Esophagus squamous epithelium (tissue), 5 donors: ENCODE measurements around the gene NUDT16. TPM values are rescaled to one million over a fixed set of nuclear protein-coding genes. Genes with fewer than 3 reads are reported as not detected.
A peak's percentile ranks its signal among the peaks of the same experiment; 100 is the strongest.
"Not testable (repeated sequence)": the region's sequence is repeated elsewhere in the genome, so short reads cannot be mapped to it uniquely, and the experiment has no call there.

Experiments
- DNase-seq: peaks from one replicate; lab custom pipeline; 2025; lab: John Stamatoyannopoulos, UW
- H3K27ac ChIP-seq, 4 donors: fragments of 200-600 bp; sonication (generic); one replicate each; pipeline ENCODE4 v1.5.1; 2016 to 2019; ENCODE audit warnings: mild to moderate bottlenecking in 1 of 4
- H3K27me3 ChIP-seq, 4 donors: fragments of 200-600 bp; sonication (generic); 1 replicate in 3 of 4; 2 replicates in 1 of 4; pipeline versions ENCODE4 v1.5.1 to v1.6.0; 2017 to 2021; ENCODE audit warnings: antibody characterized with exemption in 1 of 4
- H3K36me3 ChIP-seq, 3 donors: fragments of 200-600 bp; sonication (generic); one replicate each; pipeline ENCODE4 v1.5.1; 2016 to 2019
- H3K4me1 ChIP-seq, 3 donors: fragments of 200-600 bp; sonication (generic); one replicate each; pipeline ENCODE4 v1.5.1; 2017 to 2019
- H3K4me3 ChIP-seq, 4 donors: fragments of 200-600 bp; sonication (generic); 1 replicate in 3 of 4; 2 replicates in 1 of 4; pipeline ENCODE4 v1.5.1; 2016 to 2019; ENCODE audit warnings: mild to moderate bottlenecking in 2 of 4, moderate library complexity in 1 of 4
- H3K9me3 ChIP-seq, 3 donors: fragments of 200-600 bp; sonication (generic); one replicate each; pipeline ENCODE4 v1.5.1; 2016 to 2019
- POLR2A ChIP-seq, 4 donors: fragments of 450-650 bp; IDR thresholded peaks; one replicate each; pipeline ENCODE4 v1.6.1; 2017; ENCODE audit warnings: antibody characterized with exemption in 4 of 4, mild to moderate bottlenecking in 4 of 4, moderate library complexity in 3 of 4
- WGBS, 2 donors: methylation state at CpG; one replicate each; pipeline ENCODE4 v1.1.5; 2018; 5-methylcytosine and 5-hydroxymethylcytosine counted together
- intact Hi-C: fragments of 100-400 bp; cut with DNase I; formaldehyde crosslinking; loops from one replicate; pipeline ENCODE4 v1.15.0; 2022
- total RNA-seq, 4 donors: library from RNA; depleted of rRNA; stranded (reverse); fragments of >200 nt; gene quantifications; one replicate each; pipeline ENCODE4 v1.1.0, GENCODE V29; 2016
- TF ChIP-seq, protein P1 (sequence below), 6 experiments: fragments of 450-650 bp in 4 of 6; fragments of 200-600 bp in 2 of 6; sonication (generic) in 2 of 6; IDR thresholded peaks; one replicate each; pipeline ENCODE4 v1.5.1; 2016 to 2019; ENCODE audit warnings: antibody characterized with exemption in 6 of 6, mild to moderate bottlenecking in 4 of 6, moderate library complexity in 4 of 6
- donor health status: DM: yes; HTN: yes; CAD: no.

NUDT16 gene
- total RNA-seq, 4 donors from 2014 or later: 5.5 to 29.0 (median 7.8) TPM

DNA sequence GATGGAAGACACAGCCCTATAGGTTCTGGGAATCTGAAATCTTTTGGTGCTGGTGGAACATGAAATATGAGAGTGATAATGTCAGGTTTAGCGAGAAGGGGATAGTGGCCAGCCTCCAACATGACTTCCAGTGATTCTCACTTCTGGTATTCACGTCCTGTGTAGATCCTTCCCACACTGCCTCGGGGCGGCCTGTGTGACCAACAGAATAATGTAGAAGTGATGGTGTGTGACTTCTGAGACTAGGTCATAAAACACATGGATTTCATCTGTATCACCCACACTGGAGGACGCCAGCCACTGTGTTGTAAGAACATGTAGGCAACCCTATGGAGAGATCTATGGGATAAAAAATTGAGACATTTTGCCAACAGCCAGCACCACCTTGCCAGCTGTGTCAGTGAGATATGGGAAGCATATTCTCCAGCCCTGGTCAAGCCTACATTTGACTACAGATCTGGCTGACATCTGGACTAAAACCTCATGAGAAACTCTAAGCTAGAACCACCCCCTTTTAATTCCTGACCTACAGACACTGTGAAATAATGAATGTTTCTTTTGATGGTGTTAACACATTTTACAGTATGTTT, 25.5 kb upstream of the NUDT16 start:
- no peaks in the 10 kb centered on the region for H3K36me3 ChIP-seq
- intact Hi-C loops: no loop called here
- H3K4me3 ChIP-seq: no peak overlapping the region
- WGBS, 2 donors: 79 to 87% methylated on average over 3 to 5 of the region's 5 CpGs
- no peaks in the 10 kb centered on the region for H3K9me3 ChIP-seq
- no peak overlapping the region for H3K27ac ChIP-seq
- no peaks in the 10 kb centered on the region for H3K4me1 ChIP-seq
- H3K27me3 ChIP-seq: peaks cover 0 to 26% (median 0%) of the 10 kb centered on the region in 4 donors
- no peak for TF ChIP-seq POLR2A (IDR thresholded peaks at IDR 0.05)
- TF ChIP-seq, protein P1, sequence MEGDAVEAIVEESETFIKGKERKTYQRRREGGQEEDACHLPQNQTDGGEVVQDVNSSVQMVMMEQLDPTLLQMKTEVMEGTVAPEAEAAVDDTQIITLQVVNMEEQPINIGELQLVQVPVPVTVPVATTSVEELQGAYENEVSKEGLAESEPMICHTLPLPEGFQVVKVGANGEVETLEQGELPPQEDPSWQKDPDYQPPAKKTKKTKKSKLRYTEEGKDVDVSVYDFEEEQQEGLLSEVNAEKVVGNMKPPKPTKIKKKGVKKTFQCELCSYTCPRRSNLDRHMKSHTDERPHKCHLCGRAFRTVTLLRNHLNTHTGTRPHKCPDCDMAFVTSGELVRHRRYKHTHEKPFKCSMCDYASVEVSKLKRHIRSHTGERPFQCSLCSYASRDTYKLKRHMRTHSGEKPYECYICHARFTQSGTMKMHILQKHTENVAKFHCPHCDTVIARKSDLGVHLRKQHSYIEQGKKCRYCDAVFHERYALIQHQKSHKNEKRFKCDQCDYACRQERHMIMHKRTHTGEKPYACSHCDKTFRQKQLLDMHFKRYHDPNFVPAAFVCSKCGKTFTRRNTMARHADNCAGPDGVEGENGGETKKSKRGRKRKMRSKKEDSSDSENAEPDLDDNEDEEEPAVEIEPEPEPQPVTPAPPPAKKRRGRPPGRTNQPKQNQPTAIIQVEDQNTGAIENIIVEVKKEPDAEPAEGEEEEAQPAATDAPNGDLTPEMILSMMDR (IDR thresholded peaks at IDR 0.05): no peak
- no peak for DNase-seq

DNA sequence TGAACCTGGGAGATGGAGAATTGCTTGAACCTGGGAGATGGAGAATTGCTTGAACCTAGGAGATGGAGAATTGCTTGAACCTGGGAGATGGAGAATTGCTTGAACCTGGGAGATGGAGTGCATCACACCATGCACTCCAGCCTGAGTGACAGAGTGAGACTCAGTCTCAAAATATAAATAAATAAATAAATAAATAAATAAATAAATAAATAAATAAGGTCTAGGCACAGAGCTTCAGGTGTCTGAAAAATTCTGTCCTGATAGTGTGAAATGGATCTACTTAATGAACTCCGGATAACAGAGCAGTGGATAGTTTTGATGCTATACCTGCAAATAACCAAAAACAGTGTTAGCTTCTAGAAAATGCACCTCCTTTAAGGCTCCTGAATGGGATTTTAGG, 24.3 kb upstream of the NUDT16 start:
- no peak overlapping the region for H3K4me3 ChIP-seq
- H3K36me3 ChIP-seq: no peaks in the 10 kb centered on the region
- no peak overlapping the region for H3K27ac ChIP-seq
- TF ChIP-seq, protein P1 (IDR thresholded peaks at IDR 0.05): no peak
- no peak for DNase-seq
- intact Hi-C loops: no loop called here
- WGBS, 2 donors: 96 to 100% methylated on average over 1 of the region's 1 CpG
- H3K9me3 ChIP-seq: no peaks in the 10 kb centered on the region
- peaks cover 0 to 12% (median 0%) of the 10 kb centered on the region in 3 donors for H3K4me1 ChIP-seq
- peaks cover 0 to 25% (median 0%) of the 10 kb centered on the region in 4 donors for H3K27me3 ChIP-seq

DNA sequence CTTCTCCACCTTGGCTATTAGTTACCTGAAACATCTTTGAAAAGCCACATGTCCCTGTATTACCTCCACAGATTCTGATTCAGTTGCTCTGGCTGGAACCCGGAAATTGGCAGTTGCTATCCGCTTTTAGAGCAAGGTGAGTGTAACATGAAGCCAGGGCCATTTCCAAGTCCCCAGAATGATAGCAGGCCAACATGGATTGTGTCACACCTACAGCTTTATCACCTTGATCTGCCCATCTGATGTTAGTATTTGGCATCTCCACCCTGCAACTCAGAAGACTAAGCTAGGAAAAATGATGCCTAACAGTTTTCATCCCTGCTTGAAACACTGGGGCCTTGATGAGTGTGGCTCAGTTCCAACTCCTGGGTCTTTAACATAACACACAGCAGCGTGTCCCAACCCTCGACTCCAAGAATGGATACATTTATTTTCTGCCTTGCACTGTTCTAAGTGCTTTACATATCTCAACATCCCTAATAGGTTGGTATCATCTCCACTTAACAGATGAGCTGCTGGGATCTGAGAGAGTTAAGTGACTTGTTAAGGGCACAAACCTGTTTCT, 21.3 kb upstream of the NUDT16 start:
- Histone ChIP-seq H3K4me1 (peaks cover 0 to 18% (median 2%) of the 10 kb centered on the region in 3 donors), H3K27ac (no peak overlapping the region), H3K36me3 (no peaks in the 10 kb centered on the region), H3K27me3 (peaks cover 0 to 14% (median 0%) of the 10 kb centered on the region in 4 donors), H3K9me3 (no peaks in the 10 kb centered on the region), H3K4me3 (no peak overlapping the region)
- 85 to 86% methylated on average over 4 of the region's 4 CpGs for WGBS, 2 donors
- DNase-seq: no peak
- TF ChIP-seq POLR2A (IDR thresholded peaks at IDR 0.05): no peak
- TF ChIP-seq, protein P1 (IDR thresholded peaks at IDR 0.05): no peak
- intact Hi-C loops: no loop called here

DNA sequence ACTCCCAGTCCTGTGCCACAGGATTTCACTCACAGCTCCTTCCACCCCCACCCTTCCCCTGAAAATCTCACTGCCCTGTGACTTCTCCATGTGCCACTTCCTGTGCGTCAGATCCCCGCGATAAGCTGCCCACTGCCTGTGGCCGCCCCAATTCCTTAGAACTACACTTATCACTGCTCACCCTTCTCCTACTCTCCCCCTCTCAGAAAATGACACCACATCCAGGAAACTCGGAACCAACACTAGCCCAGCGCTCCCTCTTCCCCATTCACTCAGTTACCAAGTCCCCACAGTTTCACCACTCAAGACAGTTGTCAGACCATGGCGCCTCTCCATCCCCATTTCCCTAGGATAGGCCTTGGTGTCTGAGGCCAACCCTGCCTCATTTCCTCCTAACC, 20.5 kb upstream of the NUDT16 start:
- intact Hi-C loops, H3K9me3 ChIP-seq, H3K36me3 ChIP-seq, DNase-seq: not testable (repeated sequence)
- 80 to 93% methylated on average over 7 of the region's 7 CpGs for WGBS, 2 donors
- peaks cover 0 to 14% (median 0%) of the 10 kb centered on the region in 4 donors for H3K27me3 ChIP-seq
- peak overlapping the region in 2 of 4 donors; percentile 55 to 75 for H3K4me3 ChIP-seq
- peak overlapping the region in 3 of 4 donors; percentile 67 to 84 (median 77) for H3K27ac ChIP-seq
- H3K4me1 ChIP-seq: peaks cover 0 to 18% (median 2%) of the 10 kb centered on the region in 3 donors

DNA sequence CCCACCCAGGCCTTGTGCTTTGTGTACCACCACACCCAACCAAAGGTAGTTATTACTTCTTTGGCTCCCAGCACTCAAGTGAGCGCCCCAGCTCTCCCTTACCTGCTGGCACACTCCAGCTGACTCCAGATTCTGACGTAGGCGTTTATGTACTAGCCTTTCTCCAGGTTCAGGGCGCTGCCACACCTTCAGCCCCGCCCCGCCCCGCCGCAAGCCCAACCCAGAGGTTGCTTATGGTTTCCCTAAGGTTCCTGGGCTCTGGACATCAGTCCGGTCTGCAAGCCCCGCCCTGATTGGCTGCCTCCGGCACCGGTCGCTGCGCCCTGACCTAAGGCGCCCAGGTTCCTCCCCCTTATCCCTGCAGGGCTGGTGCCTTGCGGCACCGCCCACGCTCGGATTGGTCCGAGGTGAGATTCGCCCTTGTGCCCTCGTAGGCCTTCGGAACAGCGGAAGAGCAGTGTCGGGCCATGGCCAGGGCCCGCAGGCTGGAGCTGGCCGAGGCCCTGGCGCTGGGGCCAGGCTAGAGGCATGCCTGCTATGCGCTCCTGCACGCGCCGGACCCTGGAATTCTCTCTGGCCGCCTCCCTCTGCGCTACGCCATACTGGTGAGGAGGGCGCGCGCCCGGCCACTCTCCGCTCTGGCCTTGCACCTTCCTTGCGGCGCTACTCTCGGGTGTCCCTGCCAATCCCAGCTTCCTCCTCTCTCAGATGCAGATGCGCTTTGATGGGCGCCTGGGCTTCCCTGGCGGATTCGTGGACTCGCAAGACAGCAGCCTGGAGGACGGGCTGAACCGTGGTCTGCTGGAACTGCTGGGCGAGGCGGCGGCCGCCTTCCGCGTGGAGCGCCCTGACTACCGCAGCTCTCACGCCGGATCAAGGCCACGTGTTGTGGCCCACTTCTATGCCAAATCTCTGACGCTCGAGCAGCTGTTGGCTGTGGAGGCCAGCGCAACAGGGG, 19.8 kb upstream of the NUDT16 start:
- Histone ChIP-seq H3K9me3 (no peaks in the 10 kb centered on the region), H3K4me1 (peaks cover 0 to 18% (median 2%) of the 10 kb centered on the region in 3 donors), H3K27ac (peak overlapping the region; percentile 30 to 84 (median 72)), H3K4me3 (peak overlapping the region; percentile 50 to 75 (median 54)), H3K36me3 (no peaks in the 10 kb centered on the region), H3K27me3 (peaks cover 0 to 14% (median 0%) of the 10 kb centered on the region in 4 donors)
- WGBS, 2 donors: 12 to 38% methylated on average over 8 to 18 of the region's 64 CpGs
- intact Hi-C loops: no loop called here
- peak; percentile 14 for DNase-seq
- peak in 2 of 4 donors; percentile 25 to 54 for TF ChIP-seq POLR2A (IDR thresholded peaks at IDR 0.05)
- TF ChIP-seq, protein P1 (IDR thresholded peaks at IDR 0.05): no peak
